Umbilical cord (tissue), 2 donors: ENCODE measurements around the gene DNAJB12. TPM values are rescaled to one million over a fixed set of nuclear protein-coding genes. Genes with fewer than 3 reads are reported as not detected.
A peak's percentile ranks its signal among the peaks of the same experiment; 100 is the strongest.
"Not testable (repeated sequence)": the region's sequence is repeated elsewhere in the genome, so short reads cannot be mapped to it uniquely, and the experiment has no call there.

Source experiments
- DNase-seq: peaks from one replicate; pipeline ENCODE4 v3.0.0-alpha.2; 2015; ENCODE audit warnings: low spot score
- total RNA-seq: library from RNA; depleted of rRNA; stranded (reverse); fragments of >200 nt; gene quantifications from one replicate; pipeline ENCODE4 v1.2.3, GENCODE V29; 2014; ENCODE audit warnings: low replicate concordance; ENCODE audit not compliant: insufficient read depth

The DNAJB12 gene
- total RNA-seq, 1 donor from 2014 or later = 23.1 TPM

- DNase-seq = no peak
Observed at GRCh38 chr10:72353965-72354355, 759 bp downstream of the DNAJB12 start.

GRCh38 chr10:72353028-72353964 lies 1.4 kb downstream of the DNAJB12 start:
- no peak for DNase-seq

GRCh38 chr10:72351479-72351878 lies 3.2 kb downstream of the DNAJB12 start:
- DNase-seq = no peak

- no peak for DNase-seq
Observed at GRCh38 chr10:72349438-72349837, 5.3 kb downstream of the DNAJB12 start.

- DNase-seq = no peak
Observed at GRCh38 chr10:72348282-72348681, 6.4 kb downstream of the DNAJB12 start.

- not testable (repeated sequence) for DNase-seq
Observed at GRCh38 chr10:72346117-72346516, 8.6 kb downstream of the DNAJB12 start.

- no peak for DNase-seq
Observed at GRCh38 chr10:72344932-72345331, 9.8 kb downstream of the DNAJB12 start.

GRCh38 chr10:72342911-72343310 lies 11.8 kb downstream of the DNAJB12 start:
- DNase-seq = no peak

- no peak for DNase-seq
Observed at GRCh38 chr10:72340510-72341261, 14.0 kb downstream of the DNAJB12 start.

GRCh38 chr10:72338180-72338579 lies 16.5 kb downstream of the DNAJB12 start:
- no peak for DNase-seq

- peak; percentile 85 for DNase-seq
Observed at GRCh38 chr10:72337722-72338121, 17.0 kb downstream of the DNAJB12 start.

GRCh38 chr10:72337039-72337629 lies 17.6 kb downstream of the DNAJB12 start:
- peak; percentile 71 for DNase-seq

GRCh38 chr10:72336259-72337038 lies 18.3 kb downstream of the DNAJB12 start:
- no peak for DNase-seq

- DNase-seq = no peak
Observed at GRCh38 chr10:72335394-72336258, 19.1 kb downstream of the DNAJB12 start.

GRCh38 chr10:72334825-72335393 lies 19.8 kb downstream of the DNAJB12 start:
- no peak for DNase-seq

- peak; percentile 90 for DNase-seq
Observed at GRCh38 chr10:72334196-72334824, 20.4 kb downstream of the DNAJB12 start.

GRCh38 chr10:72333112-72334015 lies 21.4 kb downstream of the DNAJB12 start:
- no peak for DNase-seq

- no peak for DNase-seq
Observed at GRCh38 chr10:72332423-72333111, 22.2 kb downstream of the DNAJB12 start.
